Ishikawa (cell line): ENCODE measurements around the gene ARMH3.

Source experiments
- CEBPB ChIP-seq: IDR thresholded peaks from 2 replicates; pipeline ENCODE4 v1.6.1; 2012
- CREB1 ChIP-seq: IDR thresholded peaks from 2 replicates; pipeline ENCODE4 v1.6.1; 2012; ENCODE audit warnings: low read depth
- EGR1 ChIP-seq: IDR thresholded peaks from 2 replicates; pipeline ENCODE4 v1.6.1; 2012
- EP300 ChIP-seq: IDR thresholded peaks from 2 replicates; pipeline ENCODE4 v1.6.1; 2012; ENCODE audit warnings: borderline replicate concordance
- FOXM1 ChIP-seq: IDR thresholded peaks from 2 replicates; pipeline ENCODE4 v1.6.1; 2012; ENCODE audit warnings: low read depth, borderline replicate concordance
- MAX ChIP-seq: IDR thresholded peaks from 2 replicates; pipeline ENCODE4 v1.6.1; 2012
- NFIC ChIP-seq: IDR thresholded peaks from 2 replicates; pipeline ENCODE4 v1.6.1; 2012
- RAD21 ChIP-seq: IDR thresholded peaks from 2 replicates; pipeline ENCODE4 v1.6.1; 2012; ENCODE audit warnings: low read depth
- REST ChIP-seq: IDR thresholded peaks from 2 replicates; pipeline ENCODE4 v1.6.1; 2012; ENCODE audit warnings: low read depth, mild to moderate bottlenecking
- TAF1 ChIP-seq: IDR thresholded peaks from 2 replicates; pipeline ENCODE4 v1.6.1; 2012; ENCODE audit warnings: low read depth, mild to moderate bottlenecking
- TCF12 ChIP-seq: IDR thresholded peaks from 2 replicates; pipeline ENCODE4 v1.6.1; 2012; ENCODE audit warnings: low read depth
- TEAD4 ChIP-seq: IDR thresholded peaks from 2 replicates; pipeline ENCODE4 v1.6.1; 2012
- USF1 ChIP-seq: IDR thresholded peaks from 2 replicates; pipeline ENCODE4 v1.6.1; 2012
- YY1 ChIP-seq: IDR thresholded peaks from 2 replicates; pipeline ENCODE4 v1.6.1; 2012; ENCODE audit warnings: low read depth
- ZBTB7A ChIP-seq: IDR thresholded peaks from 2 replicates; pipeline ENCODE4 v1.6.1; 2012; ENCODE audit warnings: low read depth

ARMH3 gene

GRCh38 chr10:101961591-101962498 is 94.1 kb downstream of the ARMH3 start:
- TF ChIP-seq CREB1 (no peak), TAF1 (no peak), FOXM1 (no peak), NFIC (no peak), MAX (no peak), TCF12 (no peak), CEBPB (no peak), USF1 (no peak), TEAD4 (no peak), EGR1 (no peak), REST (no peak), YY1 (no peak), EP300 (no peak), RAD21 (no peak), ZBTB7A (no peak)

- TF ChIP-seq MAX (no peak), EP300 (no peak), USF1 (no peak), CREB1 (no peak), TEAD4 (no peak), NFIC (no peak), TCF12 (no peak), REST (no peak), CEBPB (no peak), FOXM1 (no peak), EGR1 (no peak), ZBTB7A (no peak), TAF1 (no peak), YY1 (no peak), RAD21 (no peak)
Observed at GRCh38 chr10:101960879-101961395, 95.0 kb downstream of the ARMH3 start.

- no peak for TF ChIP-seq TAF1
- TF ChIP-seq CEBPB, result no peak
- TF ChIP-seq MAX, result no peak
- TF ChIP-seq REST, result no peak
- no peak for TF ChIP-seq NFIC
- no peak for TF ChIP-seq RAD21
- TF ChIP-seq USF1, result no peak
- TF ChIP-seq FOXM1, result no peak
- no peak for TF ChIP-seq EGR1
- no peak for TF ChIP-seq CREB1
- TF ChIP-seq EP300, result no peak
- no peak for TF ChIP-seq TEAD4
- no peak for TF ChIP-seq YY1
- no peak for TF ChIP-seq ZBTB7A
- no peak for TF ChIP-seq TCF12
Observed at GRCh38 chr10:101959346-101959916, 96.5 kb downstream of the ARMH3 start.
